H9 (cell line): Measurements from ENCODE around the gene EIF3A. TPM values are rescaled to one million over a fixed set of nuclear protein-coding genes. Genes with fewer than 3 reads are reported as not detected.
A peak's percentile ranks its signal among the peaks of the same experiment; 100 is the strongest.

ENCODE experiments used
- DNase-seq: peaks from one replicate; pipeline ENCODE4 v3.0.0-alpha.2; 2017
- H2AFZ ChIP-seq: one replicate; pipeline ENCODE4 v1.6.1; 2013; ENCODE audit warnings: mild to moderate bottlenecking, low read length, control low read depth, moderate library complexity
- H2AK5ac ChIP-seq: 2 replicates; pipeline ENCODE4 v1.6.1; 2013; ENCODE audit warnings: low read length, control low read depth, mixed read lengths; ENCODE audit not compliant: insufficient read length
- H2BK120ac ChIP-seq: one replicate; pipeline ENCODE4 v1.6.1; 2013; ENCODE audit warnings: low read depth, mild to moderate bottlenecking, low read length, control low read depth, inconsistent platforms; ENCODE audit not compliant: poor library complexity, severe bottlenecking
- H2BK12ac ChIP-seq: 2 replicates; pipeline ENCODE4 v1.6.1; 2013; ENCODE audit warnings: low read length, control low read depth, mixed read lengths, low read depth; ENCODE audit not compliant: insufficient read length
- H2BK15ac ChIP-seq: 2 replicates; pipeline ENCODE4 v1.6.1; 2013; ENCODE audit warnings: low read depth, low read length, control low read depth
- H2BK20ac ChIP-seq: one replicate; pipeline ENCODE4 v1.6.1; 2013; ENCODE audit warnings: low read depth, mild to moderate bottlenecking, low read length, control low read depth, inconsistent platforms; ENCODE audit not compliant: poor library complexity, severe bottlenecking
- H2BK5ac ChIP-seq: 2 replicates; pipeline ENCODE4 v1.6.1; 2013; ENCODE audit warnings: low read length, control low read depth, mixed read lengths; ENCODE audit not compliant: insufficient read length
- H3K14ac ChIP-seq: 2 replicates; pipeline ENCODE4 v1.6.1; 2013; ENCODE audit warnings: low read length, control low read depth; ENCODE audit not compliant: insufficient read depth
- H3K18ac ChIP-seq: 2 replicates; pipeline ENCODE4 v1.6.1; 2013; ENCODE audit warnings: low read depth, mild to moderate bottlenecking, mixed read lengths, low read length, control low read depth; ENCODE audit not compliant: insufficient read length
- H3K23ac ChIP-seq: 2 replicates; pipeline ENCODE4 v1.6.1; 2013; ENCODE audit warnings: low read length, control low read depth, mixed read lengths, low read depth; ENCODE audit not compliant: insufficient read length
- H3K23me2 ChIP-seq: 2 replicates; pipeline ENCODE4 v1.6.1; 2013; ENCODE audit warnings: low read depth, mild to moderate bottlenecking, mixed read lengths, low read length, control low read depth; ENCODE audit not compliant: insufficient read length, poor library complexity, severe bottlenecking
- H3K27ac ChIP-seq: 2 replicates; pipeline ENCODE4 v1.5.1; 2013; ENCODE audit warnings: low read length, control low read depth, mixed read lengths, low read depth; ENCODE audit not compliant: insufficient read length
- H3K27me3 ChIP-seq: 2 replicates; pipeline ENCODE4 v1.6.1; 2013; ENCODE audit warnings: low read length, control low read depth, inconsistent platforms; ENCODE audit not compliant: insufficient read depth
- H3K4ac ChIP-seq: 2 replicates; pipeline ENCODE4 v1.6.1; 2013; ENCODE audit warnings: low read depth, mild to moderate bottlenecking, control low read depth, inconsistent platforms, low read length, moderate library complexity
- H3K4me1 ChIP-seq: 2 replicates; pipeline ENCODE4 v1.6.1; 2013; ENCODE audit warnings: low read length, control low read depth, inconsistent platforms; ENCODE audit not compliant: insufficient read depth
- H3K4me2 ChIP-seq: 2 replicates; pipeline ENCODE4 v1.6.1; 2013; ENCODE audit warnings: low read length, control low read depth, mixed read lengths; ENCODE audit not compliant: insufficient read length, insufficient read depth
- H3K56ac ChIP-seq: 2 replicates; pipeline ENCODE4 v1.6.1; 2013; ENCODE audit warnings: low read depth, mild to moderate bottlenecking, mixed read lengths, low read length, control low read depth; ENCODE audit not compliant: insufficient read length
- H3K79me1 ChIP-seq: 2 replicates; pipeline ENCODE4 v1.6.1; 2013; ENCODE audit warnings: low read depth, mild to moderate bottlenecking, moderate library complexity, low read length, control low read depth, inconsistent platforms; ENCODE audit not compliant: insufficient read depth, poor library complexity, severe bottlenecking
- H3K79me2 ChIP-seq: 2 replicates; pipeline ENCODE4 v1.6.1; 2013; ENCODE audit warnings: low read length, control low read depth, inconsistent platforms; ENCODE audit not compliant: insufficient read depth
- H3K9ac ChIP-seq: 2 replicates; pipeline ENCODE4 v1.6.1; 2013; ENCODE audit warnings: low read length, control low read depth, mixed read lengths; ENCODE audit not compliant: insufficient read length; ENCODE audit errors: extremely low read depth
- H3K9me3 ChIP-seq: one replicate; pipeline ENCODE4 v1.6.1; 2013; ENCODE audit warnings: low read depth, low read length, inconsistent platforms; ENCODE audit not compliant: control insufficient read depth
- H3T11ph ChIP-seq: one replicate; pipeline ENCODE4 v1.6.1; 2013; ENCODE audit warnings: mild to moderate bottlenecking, low read length, control low read depth, inconsistent platforms
- H4K20me1 ChIP-seq: one replicate; pipeline ENCODE4 v1.6.1; 2013; ENCODE audit not compliant: control insufficient read depth, insufficient read length, insufficient read depth
- H4K5ac ChIP-seq: 2 replicates; pipeline ENCODE4 v1.6.1; 2013; ENCODE audit warnings: low read depth, mild to moderate bottlenecking, mixed read lengths, low read length, control low read depth; ENCODE audit not compliant: insufficient read length
- H4K8ac ChIP-seq: replicated peaks from 2 replicates; pipeline ENCODE4 v1.6.1; 2013; ENCODE audit warnings: low read length, control low read depth, mixed read lengths, low read depth; ENCODE audit not compliant: insufficient read length
- H4K91ac ChIP-seq: 2 replicates; pipeline ENCODE4 v1.6.1; 2013; ENCODE audit warnings: low read depth, mild to moderate bottlenecking, moderate library complexity, mixed read lengths, low read length, control low read depth; ENCODE audit not compliant: insufficient read length
- H3K27ac Mint-ChIP-seq, 3 experiments: 2 replicates in 2 of 3; 3 replicates in 1 of 3; pipeline ENCODE4 v1.8.0; 2020 to 2021; ENCODE audit warnings: mixed read lengths in 3 of 3, mild to moderate bottlenecking in 1 of 3, moderate library complexity in 1 of 3
- H3K27me3 Mint-ChIP-seq: 2 replicates; pipeline ENCODE4 v1.8.0; 2021; ENCODE audit warnings: low read depth, mild to moderate bottlenecking, moderate library complexity, mixed read lengths
- H3K36me3 Mint-ChIP-seq, 3 experiments: 2 replicates in 2 of 3; 3 replicates in 1 of 3; pipeline ENCODE4 v1.8.0; 2020 to 2021; ENCODE audit warnings: low read depth in 3 of 3, mixed read lengths in 3 of 3; ENCODE audit not compliant: insufficient read depth in 1 of 3
- H3K4me1 Mint-ChIP-seq, 2 experiments: 2 replicates each; pipeline ENCODE4 v1.8.0; 2020; ENCODE audit warnings: mixed read lengths in 2 of 2
- H3K4me3 Mint-ChIP-seq, 2 experiments: 2 replicates in 1 of 2; 3 replicates in 1 of 2; pipeline ENCODE4 v1.8.0; 2020 to 2021; ENCODE audit warnings: mild to moderate bottlenecking in 2 of 2, mixed read lengths in 2 of 2, moderate library complexity in 1 of 2
- H3K9me3 Mint-ChIP-seq, 2 experiments: 2 replicates in 1 of 2; 3 replicates in 1 of 2; pipeline ENCODE4 v1.8.0; 2020; ENCODE audit warnings: mild to moderate bottlenecking in 2 of 2, mixed read lengths in 2 of 2, moderate library complexity in 1 of 2
- WGBS: extraction: QIAGEN DNeasy Blood & Tissue Kit; methylation state at CpG from one replicate; pipeline ENCODE4 v1.1.7; 2013; ENCODE audit warnings: missing lambda C conversion rate, low lambda C conversion rate, mixed read lengths; ENCODE audit not compliant: insufficient read length; ENCODE audit errors: extremely low coverage; 5-methylcytosine and 5-hydroxymethylcytosine counted together
- total RNA-seq: library from RNA; stranded (reverse); gene quantifications from 2 replicates; pipeline ENCODE4 v1.2.1, GENCODE V29; 2021
- TF ChIP-seq, protein P1 (sequence below): fragments of 200-600 bp; sonication (generic); conservative IDR thresholded peaks from 3 replicates; pipeline ENCODE4 v1.8.0; 2021; ENCODE audit warnings: antibody characterized with exemption, mild to moderate bottlenecking

Gene EIF3A
- total RNA-seq, 1 experiment from 2014 or later: 206 TPM

DNA sequence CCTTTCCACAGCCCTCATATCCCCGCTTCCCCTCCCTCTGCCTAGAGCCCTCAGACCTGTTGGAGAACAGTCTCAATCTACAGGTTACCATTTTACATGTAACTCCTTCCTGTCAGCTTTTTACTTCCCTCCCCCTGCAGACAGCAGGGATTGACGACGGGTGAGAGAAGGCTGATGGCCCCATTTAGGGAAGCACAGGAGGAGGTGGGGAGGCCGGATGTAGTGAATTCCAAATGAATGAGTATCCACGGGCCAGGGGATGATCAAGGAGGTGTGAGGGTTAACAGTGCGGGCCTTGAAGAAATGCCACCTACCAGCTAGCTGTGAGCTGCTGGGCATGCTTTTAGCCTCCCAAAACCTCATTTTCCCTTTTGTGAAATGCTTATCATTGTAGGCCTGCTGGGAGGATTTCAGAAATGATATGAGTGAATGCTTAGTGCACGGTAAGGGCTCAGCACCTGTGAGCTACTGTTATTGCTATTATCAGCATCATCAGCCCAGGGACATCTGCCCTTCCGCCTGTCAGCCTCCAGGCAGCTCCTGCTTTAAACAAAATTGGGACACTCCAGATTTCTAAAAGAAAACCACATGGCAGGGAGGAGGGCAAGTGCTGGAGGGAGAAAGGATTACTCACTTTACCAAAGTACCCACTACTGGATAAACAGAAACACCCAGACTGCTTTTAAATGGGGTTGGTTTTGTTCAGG, 57.6 kb downstream of the EIF3A start:
- DNase-seq: peak; percentile 77
- no peak overlapping the region for H3T11ph ChIP-seq
- H3K27ac Mint-ChIP-seq: peak overlapping the region; percentile 30 to 77 (median 59); a peak in 1 of 7 replicates

More for the DNA sequence above, 57.6 kb downstream of the EIF3A start:
- Mint-ChIP-seq H3K9me3 (no peaks in the 10 kb centered on the region; a peak in 1 of 5 replicates), H3K4me3 (peak overlapping the region in 1 of 2 experiments; percentile 24; a peak in 2 of 5 replicates), H3K4me1 (peaks cover 18 to 30% of the 10 kb centered on the region in 2 experiments), H3K36me3 (no peaks in the 10 kb centered on the region; a peak in 1 of 7 replicates), H3K27me3 (0 out of 2 replicates have a peak, but pooled peaks cover 2% of the 10 kb centered on the region)
- Histone ChIP-seq H3K4ac (no peak overlapping the region), H3K79me2 (no peaks in the 10 kb centered on the region), H4K20me1 (no peaks in the 10 kb centered on the region), H2AFZ (no peak overlapping the region), H3K56ac (no peak overlapping the region), H4K5ac (no peak overlapping the region), H4K91ac (no peak overlapping the region), H2BK5ac (no peak overlapping the region), H3K23me2 (no peaks in the 10 kb centered on the region), H3K9me3 (no peaks in the 10 kb centered on the region), H3K4me2 (no peak overlapping the region), H3K14ac (no peak overlapping the region), H3K27ac (no peak overlapping the region), H3K9ac (no peak overlapping the region), H3K27me3 (no peaks in the 10 kb centered on the region), H3K4me1 (peaks cover 5% of the 10 kb centered on the region; the same call in 1 of the 2 replicates), H3K18ac (no peak overlapping the region), H2BK15ac (no peak overlapping the region), H3K79me1 (no peaks in the 10 kb centered on the region), H2BK12ac (no peak overlapping the region), H4K8ac (no peak overlapping the region), H2BK20ac (no peak overlapping the region), H2AK5ac (no peak overlapping the region), H3K23ac (no peak overlapping the region), H2BK120ac (no peak overlapping the region)
- WGBS: no CpG with 5 or more reads among the region's 8 CpGs
- TF ChIP-seq, protein P1, sequence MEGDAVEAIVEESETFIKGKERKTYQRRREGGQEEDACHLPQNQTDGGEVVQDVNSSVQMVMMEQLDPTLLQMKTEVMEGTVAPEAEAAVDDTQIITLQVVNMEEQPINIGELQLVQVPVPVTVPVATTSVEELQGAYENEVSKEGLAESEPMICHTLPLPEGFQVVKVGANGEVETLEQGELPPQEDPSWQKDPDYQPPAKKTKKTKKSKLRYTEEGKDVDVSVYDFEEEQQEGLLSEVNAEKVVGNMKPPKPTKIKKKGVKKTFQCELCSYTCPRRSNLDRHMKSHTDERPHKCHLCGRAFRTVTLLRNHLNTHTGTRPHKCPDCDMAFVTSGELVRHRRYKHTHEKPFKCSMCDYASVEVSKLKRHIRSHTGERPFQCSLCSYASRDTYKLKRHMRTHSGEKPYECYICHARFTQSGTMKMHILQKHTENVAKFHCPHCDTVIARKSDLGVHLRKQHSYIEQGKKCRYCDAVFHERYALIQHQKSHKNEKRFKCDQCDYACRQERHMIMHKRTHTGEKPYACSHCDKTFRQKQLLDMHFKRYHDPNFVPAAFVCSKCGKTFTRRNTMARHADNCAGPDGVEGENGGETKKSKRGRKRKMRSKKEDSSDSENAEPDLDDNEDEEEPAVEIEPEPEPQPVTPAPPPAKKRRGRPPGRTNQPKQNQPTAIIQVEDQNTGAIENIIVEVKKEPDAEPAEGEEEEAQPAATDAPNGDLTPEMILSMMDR: no peak
